K562 (cell line): ENCODE results near the gene SAE1. TPM values are rescaled to one million over a fixed set of nuclear protein-coding genes. Genes with fewer than 3 reads are reported as not detected.
A peak's percentile ranks its signal among the peaks of the same experiment; 100 is the strongest.

Source experiments
- ATAC-seq: fragments of 200-7000 bp; cut with Tn5 transposase; 3 replicates; pipeline ENCODE4 v1.9.1; 2020; ENCODE audit warnings: moderate library complexity
- BruUV-seq: library from RNA; stranded (reverse); fragments of 400-500 nt; replicated peaks from 2 replicates; lab custom pipeline; 2021; lab: Mats Ljungman, UMichigan
- CTCF ChIA-PET: fragments of 300-600 bp; formaldehyde crosslinking; extraction: SDS; loops from one replicate; lab custom pipeline; 2021; ENCODE audit warnings: low intra/inter-chr PET ratio; lab: Yijun Ruan, JAX
- POLR2A ChIA-PET: fragments of 300-600, 350-650 bp; sonication (Branson Sonifier 250); formaldehyde crosslinking; extraction: SDS; loops from one replicate; lab custom pipeline; 2021; ENCODE audit warnings: antibody characterized with exemption, inconsistent platforms; lab: Yijun Ruan, JAX
- DNase-seq, 4 experiments: peaks; one replicate each; pipeline versions ENCODE4 v3.0.0 to v3.0.0-alpha.2; 2011 to 2018; ENCODE audit warnings: low spot score in 3 of 4, mixed read lengths in 3 of 4; ENCODE audit errors: extremely low read depth in 1 of 4
- FAIRE-seq: peaks from 2 replicates; lab custom pipeline; 2011; peaks lifted over from hg19 to GRCh38; lab: Jason Lieb, UNC
- H2AFZ ChIP-seq: 2 replicates; pipeline ENCODE4 v1.6.0; 2011; ENCODE audit warnings: low read depth, low read length, control low read depth, inconsistent platforms
- H3K27ac ChIP-seq: fragments of 200-600 bp; 3 replicates; pipeline ENCODE4 v1.8.0; 2011; ENCODE audit warnings: low read depth, mild to moderate bottlenecking, control low read depth, inconsistent platforms, low read length, moderate library complexity, mixed read lengths; ENCODE audit errors: extremely low read depth
- H3K27me3 ChIP-seq, 2 experiments: fragments of 300-600 bp in 1 of 2; 2 replicates in 1 of 2; 3 replicates in 1 of 2; pipeline versions ENCODE4 v1.6.0 to v1.8.0; 2011; ENCODE audit warnings: inconsistent platforms in 2 of 2, low read length in 2 of 2, mild to moderate bottlenecking in 1 of 2, mixed read lengths in 1 of 2, moderate library complexity in 1 of 2; ENCODE audit not compliant: control insufficient read depth in 2 of 2, insufficient read depth in 2 of 2
- H3K36me3 ChIP-seq: fragments of 300-600 bp; 3 replicates; pipeline ENCODE4 v1.8.0; 2011; ENCODE audit warnings: mild to moderate bottlenecking, low read length, inconsistent platforms; ENCODE audit not compliant: control insufficient read depth, insufficient read depth
- H3K4me1 ChIP-seq, 2 experiments: fragments of 200-600 bp in 1 of 2; replicated peaks in 1 of 2; 2 replicates in 1 of 2; 3 replicates in 1 of 2; pipeline versions ENCODE4 v1.5.1 to v1.8.0; 2011; ENCODE audit warnings: inconsistent platforms in 2 of 2, low read length in 2 of 2, mild to moderate bottlenecking in 1 of 2, mixed read lengths in 1 of 2, moderate library complexity in 1 of 2; ENCODE audit not compliant: control insufficient read depth in 2 of 2, insufficient read depth in 2 of 2
- H3K4me2 ChIP-seq: 2 replicates; pipeline ENCODE4 v1.6.1; 2011; ENCODE audit warnings: low read length, control low read depth, inconsistent platforms, mixed read lengths; ENCODE audit not compliant: insufficient read depth
- H3K4me3 ChIP-seq: fragments of 200-600 bp; sonication (generic), shearing (Covaris generic); 2 replicates; pipeline ENCODE4 v1.5.1; 2016; ENCODE audit warnings: control low read depth, inconsistent platforms
- H3K79me2 ChIP-seq: fragments of 200-600 bp; 3 replicates; pipeline ENCODE4 v1.8.0; 2011; ENCODE audit warnings: low read length, inconsistent platforms; ENCODE audit not compliant: control insufficient read depth, insufficient read depth
- H3K9ac ChIP-seq, 2 experiments: 2 replicates each; pipeline versions ENCODE4 v1.6.0 to v1.6.1; 2011; ENCODE audit warnings: low read depth in 2 of 2, low read length in 2 of 2, control low read depth in 1 of 2, inconsistent platforms in 1 of 2, mild to moderate bottlenecking in 1 of 2, mixed read lengths in 1 of 2; ENCODE audit not compliant: insufficient read depth in 1 of 2
- H3K9me1 ChIP-seq: one replicate; pipeline ENCODE4 v1.6.0; 2011; ENCODE audit warnings: inconsistent platforms, mild to moderate bottlenecking, low read length, moderate library complexity; ENCODE audit not compliant: control insufficient read depth, insufficient read depth
- H3K9me3 ChIP-seq: replicated peaks from 2 replicates; pipeline ENCODE4 v1.5.1; 2011; ENCODE audit warnings: low read depth, low read length, inconsistent platforms; ENCODE audit not compliant: control insufficient read depth, insufficient read depth
- H4K20me1 ChIP-seq: replicated peaks from 2 replicates; pipeline ENCODE4 v1.6.1; 2011; ENCODE audit warnings: low read length, inconsistent platforms, mixed read lengths; ENCODE audit not compliant: control insufficient read depth, insufficient read depth
- C11orf30 ChIP-seq: fragments of 450-650 bp; IDR thresholded peaks from 2 replicates; pipeline ENCODE4 v1.6.1; 2016; ENCODE audit warnings: low read depth, mild to moderate bottlenecking
- CBX8 ChIP-seq: fragments of 200-600 bp; sonication (generic); IDR thresholded peaks from 2 replicates; pipeline ENCODE4 v1.6.1; 2012; ENCODE audit warnings: borderline replicate concordance, mixed run types, low read depth, mild to moderate bottlenecking, moderate library complexity, mixed read lengths, low read length, control low read depth, inconsistent platforms; ENCODE audit not compliant: poor library complexity, severe bottlenecking; ENCODE audit errors: extremely low read depth
- ERF ChIP-seq: fragments of 450-650 bp; formaldehyde crosslinking; IDR thresholded peaks from 2 replicates; pipeline ENCODE4 v1.4.0; 2020; ENCODE audit warnings: mild to moderate bottlenecking, mixed read lengths
- MAFG ChIP-seq: fragments of 450-650 bp; conservative IDR thresholded peaks from 2 replicates; pipeline ENCODE4 v1.6.1; 2016; ENCODE audit warnings: missing genetic modification characterization, missing compliant biosample characterization
- MTA1 ChIP-seq: fragments of 450-650 bp; IDR thresholded peaks from 2 replicates; pipeline ENCODE4 v1.6.1; 2017; ENCODE audit warnings: borderline replicate concordance
- POLR2AphosphoS5 ChIP-seq: IDR thresholded peaks from 2 replicates; pipeline ENCODE4 v1.6.1; 2011; ENCODE audit warnings: mild to moderate bottlenecking, low read depth, low read length, moderate library complexity; ENCODE audit not compliant: control insufficient read depth, insufficient read depth
- SOX6 ChIP-seq: fragments of 450-650 bp; IDR thresholded peaks from 2 replicates; pipeline ENCODE4 v1.6.1; 2014; ENCODE audit warnings: mild to moderate bottlenecking
- TGIF2 ChIP-seq: sonication (generic); formaldehyde crosslinking; IDR thresholded peaks from 2 replicates; pipeline ENCODE4 v1.8.1; 2022; ENCODE audit warnings: mild to moderate bottlenecking, missing genetic modification reagents, moderate library complexity
- ZNF175 ChIP-seq: fragments of 200-800 bp; sonication (Bioruptor generic); IDR thresholded peaks from 2 replicates; pipeline ENCODE4 v1.6.1; 2016; ENCODE audit warnings: low read depth, mild to moderate bottlenecking, missing genetic modification characterization, missing compliant biosample characterization
- WGBS: fragments of 100-300 bp; shearing (Covaris generic); methylation state at CpG from one replicate; pipeline ENCODE4 v1.1.6; 2016; ENCODE audit warnings: low coverage, mixed read lengths; ENCODE audit not compliant: insufficient coverage; ENCODE audit errors: missing lambda C conversion rate; 5-methylcytosine and 5-hydroxymethylcytosine counted together
- in situ Hi-C: fragments of 300-500 bp; cut with MboI; formaldehyde crosslinking; loops from 4 replicates; pipeline ENCODE4 v1.15.0; 2018; ENCODE audit warnings: inconsistent platforms, mixed read lengths
- intact Hi-C: fragments of 100-400 bp; cut with micrococcal nuclease; formaldehyde crosslinking; loops from 2 replicates; pipeline ENCODE4 v1.14.2; 2022
- polyA plus RNA-seq, 8 experiments: library from polyadenylated mRNA; depleted of rRNA in 4 of 8; stranded (reverse) in 5 of 8; unstranded in 3 of 8; fragments of >200 nt; fragmentation: Nextera tagmentation in 2 of 8; fragmentation: Illumina TruSeq in 1 of 8; extraction: Ambion mirVana in 2 of 8; extraction: Trizol in 1 of 8; gene quantifications; 2 replicates each; pipeline versions ENCODE4 v1.2.1 to v1.2.3, GENCODE V29; 2011 to 2014; ENCODE audit warnings: inconsistent platforms in 1 of 8, missing spikeins in 1 of 8
- total RNA-seq, 7 experiments: library from RNA; depleted of rRNA in 6 of 7; stranded (reverse); fragments of >200 nt in 6 of 7; fragmentation: Illumina TruSeq in 2 of 7; extraction: Trizol in 2 of 7; gene quantifications; 2 replicates each; pipeline versions ENCODE4 v1.2.1 to v1.2.3, GENCODE V29; 2011 to 2021; ENCODE audit warnings: low replicate concordance in 1 of 7
- TF ChIP-seq, protein P1 (sequence below): fragments of 450-650 bp; IDR thresholded peaks from 2 replicates; pipeline ENCODE4 v1.6.1; 2016; ENCODE audit warnings: mild to moderate bottlenecking
- TF ChIP-seq, protein P2 (sequence below), 2 experiments: fragments of 200-800 bp in 1 of 2; sonication (Bioruptor generic) in 1 of 2; sonication (generic) in 1 of 2; formaldehyde crosslinking in 1 of 2; IDR thresholded peaks in 1 of 2; conservative IDR thresholded peaks in 1 of 2; 2 replicates each; pipeline versions ENCODE4 v1.5.0 to v1.6.1; 2016 to 2020; ENCODE audit warnings: missing compliant biosample characterization in 1 of 2, missing genetic modification characterization in 1 of 2, missing genetic modification reagents in 1 of 2
- TF ChIP-seq, protein P3 (sequence below): fragments of 250-450 bp; sonication (Bioruptor Pico); IDR thresholded peaks from 2 replicates; pipeline ENCODE4 v1.5.0; 2020; ENCODE audit warnings: mild to moderate bottlenecking
- TF ChIP-seq, protein P4 (sequence below): fragments of 450-650 bp; IDR thresholded peaks from 2 replicates; pipeline ENCODE4 v1.6.1; 2016; ENCODE audit warnings: antibody characterized with exemption

SAE1 gene
- total and polyA plus RNA-seq, 9 of the 15 experiments (the other 6 are each of a cell fraction or from before 2014, with no cell fraction given): 82.8 to 299 (median 217) TPM

DNA sequence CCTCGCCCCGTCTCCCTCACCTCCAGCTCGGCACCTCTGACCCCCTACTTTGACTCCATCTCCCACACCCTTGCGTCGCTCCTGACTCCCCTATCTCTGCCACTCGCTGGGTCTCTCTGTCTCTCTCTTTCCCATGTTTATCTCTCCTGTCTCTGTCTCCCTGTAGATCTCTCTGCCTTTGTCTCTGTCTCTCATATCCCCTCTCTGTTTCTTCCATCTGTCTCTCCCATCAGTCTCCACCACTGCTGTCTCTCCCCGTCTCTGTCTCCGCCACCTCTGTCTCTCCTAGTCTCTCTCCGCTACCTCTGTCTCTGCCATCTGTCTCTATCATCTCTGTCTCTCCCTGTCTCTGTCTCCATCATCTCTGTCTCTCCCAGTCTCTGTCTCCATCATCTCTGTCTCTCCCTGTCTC lies 112.7 kb downstream of the SAE1 start:
- H3K36me3 ChIP-seq: no peaks in the 10 kb centered on the region
- H2AFZ ChIP-seq: peak overlapping the region; percentile 88
- peak overlapping the region; percentile 44 for H3K4me3 ChIP-seq
- no peaks in the 10 kb centered on the region for H3K27me3 ChIP-seq
- ATAC-seq (peak; percentile 51), FAIRE-seq (no peak), DNase-seq (no peak)
- no peaks in the 10 kb centered on the region for H4K20me1 ChIP-seq
- no peaks in the 10 kb centered on the region; the same call in 1 of the 2 replicates for H3K9me3 ChIP-seq
- H3K9me1 ChIP-seq: no peaks in the 10 kb centered on the region
- peak overlapping the region; percentile 97 for H3K27ac ChIP-seq
- TSS peak; percentile 90 for BruUV-seq
- POLR2A ChIA-PET: interaction anchor here (0.6 to 5.2 kb wide), 17 partner anchors 9 to 455 kb away, joined by 3 to 112 read pairs (median 4); partner anchors contain the start of genes CCDC9, SLC1A5 and ZC3H4
- 2% methylated on average over 6 of the region's 9 CpGs for WGBS
- peak overlapping the region; percentile 93 for H3K4me2 ChIP-seq
- H3K79me2 ChIP-seq: no peaks in the 10 kb centered on the region; the same call in 2 of the 3 replicates
- in situ Hi-C loops (loop anchor here (10.0 kb wide), 1 partner anchor 389 kb away; the partner anchor contains the start of gene AP2S1), intact Hi-C loops (loop anchor here (5.0 to 10.0 kb wide), 3 partner anchors 91 to 379 kb away; partner anchors contain the start of gene ARHGAP35)
- CTCF ChIA-PET: interaction anchor here (0.7 to 2.0 kb wide), 5 partner anchors 13 to 470 kb away, joined by 3 to 20 read pairs (median 4); partner anchors contain the start of genes CCDC9 and EHD2
- H3K9ac ChIP-seq: peak overlapping the region; percentile 78 to 88; a peak in 3 of 4 replicates
- peaks cover 35 to 50% of the 10 kb centered on the region in 2 experiments for H3K4me1 ChIP-seq
- TF ChIP-seq, protein P1, sequence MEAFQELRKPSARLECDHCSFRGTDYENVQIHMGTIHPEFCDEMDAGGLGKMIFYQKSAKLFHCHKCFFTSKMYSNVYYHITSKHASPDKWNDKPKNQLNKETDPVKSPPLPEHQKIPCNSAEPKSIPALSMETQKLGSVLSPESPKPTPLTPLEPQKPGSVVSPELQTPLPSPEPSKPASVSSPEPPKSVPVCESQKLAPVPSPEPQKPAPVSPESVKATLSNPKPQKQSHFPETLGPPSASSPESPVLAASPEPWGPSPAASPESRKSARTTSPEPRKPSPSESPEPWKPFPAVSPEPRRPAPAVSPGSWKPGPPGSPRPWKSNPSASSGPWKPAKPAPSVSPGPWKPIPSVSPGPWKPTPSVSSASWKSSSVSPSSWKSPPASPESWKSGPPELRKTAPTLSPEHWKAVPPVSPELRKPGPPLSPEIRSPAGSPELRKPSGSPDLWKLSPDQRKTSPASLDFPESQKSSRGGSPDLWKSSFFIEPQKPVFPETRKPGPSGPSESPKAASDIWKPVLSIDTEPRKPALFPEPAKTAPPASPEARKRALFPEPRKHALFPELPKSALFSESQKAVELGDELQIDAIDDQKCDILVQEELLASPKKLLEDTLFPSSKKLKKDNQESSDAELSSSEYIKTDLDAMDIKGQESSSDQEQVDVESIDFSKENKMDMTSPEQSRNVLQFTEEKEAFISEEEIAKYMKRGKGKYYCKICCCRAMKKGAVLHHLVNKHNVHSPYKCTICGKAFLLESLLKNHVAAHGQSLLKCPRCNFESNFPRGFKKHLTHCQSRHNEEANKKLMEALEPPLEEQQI: no peak
- TF ChIP-seq SOX6: no peak
- 0 out of 2 replicates have a peak, but pooled peaks have one; percentile 38 for TF ChIP-seq MTA1
- TF ChIP-seq ZNF175 (CRISPR knock-in tag): no peak
- TF ChIP-seq CBX8: no peak
- peak; percentile 42; the same call in 1 of the 2 replicates for TF ChIP-seq POLR2AphosphoS5
- TF ChIP-seq, protein P2, sequence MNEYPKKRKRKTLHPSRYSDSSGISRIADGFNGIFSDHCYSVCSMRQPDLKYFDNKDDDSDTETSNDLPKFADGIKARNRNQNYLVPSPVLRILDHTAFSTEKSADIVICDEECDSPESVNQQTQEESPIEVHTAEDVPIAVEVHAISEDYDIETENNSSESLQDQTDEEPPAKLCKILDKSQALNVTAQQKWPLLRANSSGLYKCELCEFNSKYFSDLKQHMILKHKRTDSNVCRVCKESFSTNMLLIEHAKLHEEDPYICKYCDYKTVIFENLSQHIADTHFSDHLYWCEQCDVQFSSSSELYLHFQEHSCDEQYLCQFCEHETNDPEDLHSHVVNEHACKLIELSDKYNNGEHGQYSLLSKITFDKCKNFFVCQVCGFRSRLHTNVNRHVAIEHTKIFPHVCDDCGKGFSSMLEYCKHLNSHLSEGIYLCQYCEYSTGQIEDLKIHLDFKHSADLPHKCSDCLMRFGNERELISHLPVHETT (CRISPR knock-in tag; conservative IDR thresholded peaks at IDR 0.05 in 1 of 2, IDR thresholded peaks at IDR 0.05 in 1 of 2): no peak
- TF ChIP-seq TGIF2 (CRISPR knock-in tag): no peak
- TF ChIP-seq, protein P3, sequence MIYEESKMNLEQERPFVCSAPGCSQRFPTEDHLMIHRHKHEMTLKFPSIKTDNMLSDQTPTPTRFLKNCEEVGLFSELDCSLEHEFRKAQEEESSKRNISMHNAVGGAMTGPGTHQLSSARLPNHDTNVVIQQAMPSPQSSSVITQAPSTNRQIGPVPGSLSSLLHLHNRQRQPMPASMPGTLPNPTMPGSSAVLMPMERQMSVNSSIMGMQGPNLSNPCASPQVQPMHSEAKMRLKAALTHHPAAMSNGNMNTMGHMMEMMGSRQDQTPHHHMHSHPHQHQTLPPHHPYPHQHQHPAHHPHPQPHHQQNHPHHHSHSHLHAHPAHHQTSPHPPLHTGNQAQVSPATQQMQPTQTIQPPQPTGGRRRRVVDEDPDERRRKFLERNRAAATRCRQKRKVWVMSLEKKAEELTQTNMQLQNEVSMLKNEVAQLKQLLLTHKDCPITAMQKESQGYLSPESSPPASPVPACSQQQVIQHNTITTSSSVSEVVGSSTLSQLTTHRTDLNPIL (CRISPR knock-in tag): no peak
- TF ChIP-seq, protein P4, sequence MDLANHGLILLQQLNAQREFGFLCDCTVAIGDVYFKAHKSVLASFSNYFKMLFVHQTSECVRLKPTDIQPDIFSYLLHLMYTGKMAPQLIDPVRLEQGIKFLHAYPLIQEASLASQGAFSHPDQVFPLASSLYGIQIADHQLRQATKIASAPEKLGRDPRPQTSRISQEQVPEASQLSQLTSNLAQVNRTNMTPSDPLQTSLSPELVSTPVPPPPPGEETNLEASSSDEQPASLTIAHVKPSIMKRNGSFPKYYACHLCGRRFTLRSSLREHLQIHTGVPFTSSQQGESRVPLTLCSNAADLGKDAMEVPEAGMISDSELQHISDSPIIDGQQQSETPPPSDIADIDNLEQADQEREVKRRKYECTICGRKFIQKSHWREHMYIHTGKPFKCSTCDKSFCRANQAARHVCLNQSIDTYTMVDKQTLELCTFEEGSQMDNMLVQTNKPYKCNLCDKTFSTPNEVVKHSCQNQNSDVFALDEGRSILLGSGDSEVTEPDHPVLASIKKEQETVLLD: no peak; the same call in 1 of the 2 replicates
- no peak for TF ChIP-seq ERF
- no peak for TF ChIP-seq MAFG
- no peak for TF ChIP-seq C11orf30
